Lower lobe of right lung (tissue), 2 donors: ENCODE measurements around the gene RIMKLA. TPM values are rescaled to one million over a fixed set of nuclear protein-coding genes. Genes with fewer than 3 reads are reported as not detected.
A peak's percentile ranks its signal among the peaks of the same experiment; 100 is the strongest.

Experiments
- ATAC-seq, 2 donors: fragments of 200-7000 bp; cut with Tn5 transposase; one replicate each; pipeline ENCODE4 v1.9.1; 2020 to 2022; ENCODE audit warnings: mild to moderate bottlenecking in 2 of 2, moderate library complexity in 2 of 2
- DNase-seq: peaks from one replicate; pipeline ENCODE4 v3.0.0-alpha.2; 2020
- H3K27ac ChIP-seq: fragments of 200-600 bp; one replicate; pipeline ENCODE4 v1.8.0; 2022
- H3K27me3 ChIP-seq: fragments of 200-600 bp; one replicate; pipeline ENCODE4 v1.8.0; 2022; ENCODE audit warnings: low read depth
- H3K36me3 ChIP-seq: fragments of 200-600 bp; one replicate; pipeline ENCODE4 v1.8.0; 2022; ENCODE audit warnings: mild to moderate bottlenecking
- H3K4me1 ChIP-seq: fragments of 200-600 bp; one replicate; pipeline ENCODE4 v1.8.0; 2022
- H3K4me3 ChIP-seq: fragments of 200-600 bp; one replicate; pipeline ENCODE4 v1.8.0; 2022; ENCODE audit warnings: mild to moderate bottlenecking
- H3K9me3 ChIP-seq: fragments of 200-600 bp; one replicate; pipeline ENCODE4 v1.8.0; 2022
- intact Hi-C: fragments of 100-400 bp; cut with DNase I; formaldehyde crosslinking; loops from one replicate; pipeline ENCODE4 v1.11.0; 2022
- total RNA-seq: library from RNA; stranded (reverse); fragmentation: NEBNext Ultra II Directional; extraction: Animal tissue kit (Norgen Biotek cat#: 25700); gene quantifications from one replicate; pipeline ENCODE4 v1.2.1, GENCODE V29; 2021
- TF ChIP-seq, protein P1 (sequence below): fragments of 200-600 bp; IDR thresholded peaks from one replicate; pipeline ENCODE4 v1.8.0; 2022; ENCODE audit warnings: antibody characterized with exemption, mild to moderate bottlenecking
- donor health status: DM: no; HTN: yes; CAD: no; lungs with severe emphysema.

RIMKLA gene
- total RNA-seq, 1 donor from 2014 or later: 7.1 TPM

DNA sequence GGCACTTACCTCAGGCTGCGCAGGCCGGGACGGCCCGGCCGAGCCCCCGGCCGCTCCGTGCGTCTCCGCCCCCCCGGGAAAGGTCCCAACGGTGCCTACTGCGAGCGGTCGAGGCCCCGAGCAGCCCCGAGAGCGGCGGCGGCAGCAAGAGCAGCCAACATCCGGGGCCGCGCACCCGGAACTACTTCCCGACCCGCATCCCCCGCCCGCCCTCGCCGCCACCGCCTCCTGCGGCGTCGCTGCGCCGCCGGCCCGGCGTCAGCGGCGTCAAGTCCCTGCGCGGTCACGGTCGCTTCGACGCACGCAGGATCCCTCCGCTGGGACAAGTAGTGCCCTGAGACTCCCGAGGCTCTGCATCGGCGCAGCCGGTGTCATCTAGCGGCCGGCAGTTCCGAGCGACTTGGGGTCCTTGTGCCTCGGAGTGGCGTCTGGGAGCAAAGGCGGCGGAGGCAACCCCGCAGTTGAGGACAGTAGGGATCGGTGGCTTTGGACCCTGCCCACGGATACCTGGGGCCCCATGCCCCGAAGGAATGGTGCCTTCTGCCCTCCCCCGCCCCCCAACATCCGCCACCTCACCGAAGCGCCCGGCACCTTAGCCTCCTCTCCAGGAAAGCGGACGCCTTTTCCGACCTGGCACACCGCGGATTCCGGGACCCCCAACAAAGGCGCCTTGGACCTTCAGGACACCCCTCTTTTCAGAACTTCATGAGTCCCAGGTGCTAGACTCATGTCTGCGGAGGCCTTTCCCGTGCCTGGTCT, 45.4 kb upstream of the RIMKLA start, which contains the start of gene FOXJ3:
FOXJ3 (minus strand) TSS at position 186 of the 759 bp plus-strand sequence. CDS start 24,142 bp downstream, outside the sequence.
- H3K36me3 ChIP-seq: no peaks in the 10 kb centered on the region
- peak within 1 kb of the TSS; percentile 92 for H3K27ac ChIP-seq
- no peaks in the 10 kb centered on the region for H3K27me3 ChIP-seq
- H3K4me1 ChIP-seq: peaks cover 36% of the 10 kb centered on the region
- DNase-seq: peak; percentile 94
- no peaks in the 10 kb centered on the region for H3K9me3 ChIP-seq
- peak within 1 kb of the TSS; percentile 99 for H3K4me3 ChIP-seq
- TF ChIP-seq, protein P1, sequence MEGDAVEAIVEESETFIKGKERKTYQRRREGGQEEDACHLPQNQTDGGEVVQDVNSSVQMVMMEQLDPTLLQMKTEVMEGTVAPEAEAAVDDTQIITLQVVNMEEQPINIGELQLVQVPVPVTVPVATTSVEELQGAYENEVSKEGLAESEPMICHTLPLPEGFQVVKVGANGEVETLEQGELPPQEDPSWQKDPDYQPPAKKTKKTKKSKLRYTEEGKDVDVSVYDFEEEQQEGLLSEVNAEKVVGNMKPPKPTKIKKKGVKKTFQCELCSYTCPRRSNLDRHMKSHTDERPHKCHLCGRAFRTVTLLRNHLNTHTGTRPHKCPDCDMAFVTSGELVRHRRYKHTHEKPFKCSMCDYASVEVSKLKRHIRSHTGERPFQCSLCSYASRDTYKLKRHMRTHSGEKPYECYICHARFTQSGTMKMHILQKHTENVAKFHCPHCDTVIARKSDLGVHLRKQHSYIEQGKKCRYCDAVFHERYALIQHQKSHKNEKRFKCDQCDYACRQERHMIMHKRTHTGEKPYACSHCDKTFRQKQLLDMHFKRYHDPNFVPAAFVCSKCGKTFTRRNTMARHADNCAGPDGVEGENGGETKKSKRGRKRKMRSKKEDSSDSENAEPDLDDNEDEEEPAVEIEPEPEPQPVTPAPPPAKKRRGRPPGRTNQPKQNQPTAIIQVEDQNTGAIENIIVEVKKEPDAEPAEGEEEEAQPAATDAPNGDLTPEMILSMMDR: peak; percentile 20
- intact Hi-C loops: no loop called here
- ATAC-seq: peak; percentile 97 to 98

DNA sequence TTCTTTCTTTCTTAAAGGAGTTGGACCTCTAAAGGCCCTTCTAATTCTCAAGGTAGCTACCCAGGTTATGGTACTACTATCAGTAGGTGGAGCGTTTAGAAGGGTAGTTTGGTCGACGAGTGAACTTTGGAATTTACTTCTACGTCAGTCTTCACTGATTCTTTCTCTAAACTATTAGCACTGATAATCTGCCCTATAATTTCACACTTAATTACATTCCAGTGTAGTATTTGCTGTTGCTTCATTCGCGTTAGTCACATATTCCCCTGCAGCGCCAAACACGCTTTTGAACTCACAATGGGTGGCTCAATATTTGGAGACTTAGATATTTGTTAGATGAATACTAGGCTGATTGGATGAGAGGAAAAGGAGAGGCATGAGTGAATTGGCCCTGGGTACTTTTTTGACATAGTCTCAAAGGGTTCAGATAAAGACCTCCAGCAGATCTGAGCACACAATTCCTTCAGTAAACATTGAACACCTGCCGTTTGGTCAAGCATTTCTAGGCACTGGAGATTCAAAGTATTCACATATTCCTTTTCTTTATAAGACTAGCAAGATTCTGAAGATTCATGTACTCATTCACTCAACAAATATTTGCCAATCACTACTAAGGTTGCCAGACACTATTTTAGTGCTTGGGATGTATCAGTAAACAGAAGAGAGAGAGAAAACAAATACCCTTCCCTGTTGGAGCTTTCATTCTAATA, 44.6 kb upstream of the RIMKLA start:
- Histone ChIP-seq H3K4me1 (peaks cover 36% of the 10 kb centered on the region), H3K27me3 (no peaks in the 10 kb centered on the region), H3K9me3 (no peaks in the 10 kb centered on the region), H3K36me3 (no peaks in the 10 kb centered on the region), H3K4me3 (peak overlapping the region; percentile 99), H3K27ac (peak overlapping the region; percentile 92)
- TF ChIP-seq, protein P1: no peak
- intact Hi-C loops: no loop called here
- ATAC-seq (peak; percentile 6 to 57), DNase-seq (no peak)

DNA sequence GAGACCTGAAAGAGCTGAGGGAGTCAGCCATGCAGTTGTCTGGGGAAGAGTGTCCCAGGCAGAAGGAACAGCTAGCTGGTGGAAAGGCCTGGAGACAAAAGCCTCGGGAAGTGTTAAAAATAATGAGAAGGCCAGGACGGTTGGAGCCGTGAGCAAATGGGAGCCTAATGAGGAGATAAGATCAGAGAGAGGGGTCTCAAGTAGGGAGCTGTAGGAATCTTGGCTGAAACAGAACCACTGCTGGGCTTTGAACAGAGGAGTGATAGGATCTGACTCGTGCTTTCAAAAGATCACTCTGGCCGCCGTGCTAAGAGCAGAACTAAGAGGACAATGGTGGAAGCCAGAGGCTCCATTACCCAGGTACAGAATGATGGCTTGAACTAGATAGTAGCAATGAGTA, 43.6 kb upstream of the RIMKLA start:
- H3K27ac ChIP-seq: no peak overlapping the region
- H3K36me3 ChIP-seq: no peaks in the 10 kb centered on the region
- ATAC-seq: no peak
- TF ChIP-seq, protein P1: no peak
- no peak overlapping the region for H3K4me3 ChIP-seq
- peaks cover 36% of the 10 kb centered on the region for H3K4me1 ChIP-seq
- no peak for DNase-seq
- intact Hi-C loops: no loop called here
- no peaks in the 10 kb centered on the region for H3K9me3 ChIP-seq
- no peaks in the 10 kb centered on the region for H3K27me3 ChIP-seq

DNA sequence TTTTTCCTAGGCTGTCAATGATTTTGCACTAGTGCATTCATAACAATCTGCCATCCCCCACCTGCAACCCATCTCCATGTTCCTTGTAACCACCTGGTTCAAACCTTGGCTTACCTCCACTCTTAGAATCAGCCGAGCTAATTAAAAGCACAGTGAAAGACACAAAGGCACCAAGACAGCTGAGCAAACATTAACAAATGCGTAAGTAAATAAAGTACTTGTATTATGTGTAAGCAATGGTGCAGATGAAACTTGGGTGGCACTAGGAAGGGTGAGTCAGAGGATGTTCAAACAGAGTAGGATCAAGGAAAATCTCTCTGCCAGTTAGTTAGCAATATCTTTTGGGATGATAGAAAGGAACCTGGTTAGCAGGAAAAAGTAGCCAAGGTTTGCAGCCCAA, 40.5 kb upstream of the RIMKLA start:
- H3K9me3 ChIP-seq: no peaks in the 10 kb centered on the region
- H3K36me3 ChIP-seq: no peaks in the 10 kb centered on the region
- DNase-seq (no peak), ATAC-seq (peak; percentile 61 to 69)
- no peak overlapping the region for H3K4me3 ChIP-seq
- TF ChIP-seq, protein P1: no peak
- no peak overlapping the region for H3K27ac ChIP-seq
- peaks cover 12% of the 10 kb centered on the region for H3K4me1 ChIP-seq
- no peaks in the 10 kb centered on the region for H3K27me3 ChIP-seq
- intact Hi-C loops: no loop called here

DNA sequence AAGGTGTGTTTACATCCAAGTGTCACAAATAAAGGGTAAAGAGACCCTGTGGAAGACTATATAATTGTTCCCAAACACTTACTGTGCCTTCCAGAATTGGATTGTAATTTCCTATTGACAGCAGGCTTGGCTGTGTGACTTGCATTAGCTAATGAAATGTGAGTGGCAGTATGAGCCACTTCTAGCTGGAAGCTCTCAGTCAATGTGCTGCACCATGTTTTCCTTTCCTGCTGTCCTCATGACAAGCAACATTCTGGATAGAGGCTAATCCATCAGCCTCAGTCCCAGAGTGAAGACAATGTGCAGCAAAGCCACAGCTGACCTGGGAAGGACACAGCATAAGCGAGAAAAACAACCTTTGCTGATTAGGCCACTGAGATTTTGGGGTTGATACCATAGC, 39.7 kb upstream of the RIMKLA start:
- ATAC-seq (no peak), DNase-seq (no peak)
- Histone ChIP-seq H3K27me3 (no peaks in the 10 kb centered on the region), H3K27ac (peak overlapping the region; percentile 4), H3K4me1 (peaks cover 9% of the 10 kb centered on the region), H3K9me3 (no peaks in the 10 kb centered on the region), H3K36me3 (no peaks in the 10 kb centered on the region), H3K4me3 (no peak overlapping the region)
- TF ChIP-seq, protein P1: no peak
- intact Hi-C loops: no loop called here
